PC-3 (cell line): ENCODE results near the gene LIF. TPM values are rescaled to one million over a fixed set of nuclear protein-coding genes. Genes with fewer than 3 reads are reported as not detected.

Experiments
- ATAC-seq: fragments of 200-7000 bp; cut with Tn5 transposase; 2 replicates; pipeline ENCODE4 v1.9.1; 2020; ENCODE audit warnings: mild to moderate bottlenecking, moderate library complexity
- BruUV-seq: library from RNA; stranded (reverse); fragments of 400-500 nt; replicated peaks from 2 replicates; lab custom pipeline; 2021; lab: Mats Ljungman, UMichigan
- CTCF ChIA-PET: fragments of 300-600 bp; sonication (Branson Sonifier 250); formaldehyde crosslinking; loops from one replicate; lab custom pipeline; 2022; ENCODE audit warnings: antibody characterized with exemption; lab: Charles Lee
- POLR2A ChIA-PET: fragments of 300-600 bp; sonication (Branson Sonifier 250); formaldehyde crosslinking; loops from one replicate; lab custom pipeline; 2022; ENCODE audit warnings: antibody characterized with exemption; ENCODE audit not compliant: unreplicated experiment; lab: Charles Lee
- DNase-seq: peaks from one replicate; pipeline ENCODE4 v3.0.0-alpha.2; 2015
- H2AFZ ChIP-seq: fragments of 300-600 bp; sonication (generic); 2 replicates; pipeline ENCODE4 v1.6.0; 2016; ENCODE audit warnings: antibody characterized with exemption, low read length
- H3F3A ChIP-seq: fragments of 300-600 bp; sonication (generic); one replicate; pipeline ENCODE4 v1.6.0; 2017; ENCODE audit warnings: antibody characterized with exemption, low read length, control low read depth, mild to moderate bottlenecking; ENCODE audit not compliant: unreplicated experiment
- H3K27ac ChIP-seq: fragments of 300-600 bp; sonication (generic); 2 replicates; pipeline ENCODE4 v1.5.1; 2016; ENCODE audit warnings: mild to moderate bottlenecking, low read length
- H3K27me3 ChIP-seq: fragments of 300-600 bp; sonication (generic); 2 replicates; pipeline ENCODE4 v1.6.1; 2016; ENCODE audit warnings: low read length, mixed read lengths
- H3K36me3 ChIP-seq: fragments of 300-600 bp; sonication (generic); 2 replicates; pipeline ENCODE4 v1.6.1; 2016; ENCODE audit warnings: low read depth, mixed run types, low read length, mixed read lengths
- H3K4me1 ChIP-seq: fragments of 300-600 bp; sonication (generic); 2 replicates; pipeline ENCODE4 v1.5.1; 2016; ENCODE audit warnings: low read length; ENCODE audit not compliant: insufficient read depth
- H3K4me2 ChIP-seq: fragments of 300-600 bp; sonication (generic); 2 replicates; pipeline ENCODE4 v1.6.0; 2016; ENCODE audit warnings: low read length
- H3K4me3 ChIP-seq: fragments of 300-600 bp; sonication (generic); 2 replicates; pipeline ENCODE4 v1.5.1; 2016; ENCODE audit warnings: mild to moderate bottlenecking, low read length, mixed read lengths
- H3K79me2 ChIP-seq: fragments of 300-600 bp; sonication (generic); 2 replicates; pipeline ENCODE4 v1.6.1; 2017; ENCODE audit warnings: low read length, mixed read lengths
- H3K9ac ChIP-seq: fragments of 300-600 bp; sonication (generic); 2 replicates; pipeline ENCODE4 v1.6.0; 2016; ENCODE audit warnings: mild to moderate bottlenecking, low read length
- H3K9me2 ChIP-seq: fragments of 300-600 bp; sonication (generic); replicated peaks from 2 replicates; pipeline ENCODE4 v1.6.1; 2016; ENCODE audit warnings: mixed run types, low read length, mixed read lengths
- H3K9me3 ChIP-seq: fragments of 300-600 bp; sonication (generic); 2 replicates; pipeline ENCODE4 v1.6.1; 2016; ENCODE audit warnings: low read length, mixed read lengths
- H4K20me1 ChIP-seq: fragments of 300-600 bp; sonication (generic); 2 replicates; pipeline ENCODE4 v1.6.1; 2016; ENCODE audit warnings: low read length, mixed read lengths
- EZH2 ChIP-seq: fragments of 300-600 bp; sonication (generic); IDR thresholded peaks from one replicate; pipeline ENCODE4 v1.6.1; 2017; ENCODE audit warnings: antibody characterized with exemption, mild to moderate bottlenecking, low read length; ENCODE audit not compliant: unreplicated experiment
- EZH2phosphoT487 ChIP-seq: fragments of 300-600 bp; sonication (generic); IDR thresholded peaks from 2 replicates; pipeline ENCODE4 v1.6.1; 2018; ENCODE audit warnings: mild to moderate bottlenecking, antibody characterized with exemption, low read length, borderline replicate concordance
- intact Hi-C: fragments of 100-400 bp; cut with micrococcal nuclease; formaldehyde crosslinking; loops from 2 replicates; pipeline ENCODE4 v1.9.0; 2023
- total RNA-seq: library from RNA; depleted of rRNA; stranded (reverse); fragments of >200 nt; gene quantifications from 2 replicates; pipeline ENCODE4 v1.2.3, GENCODE V29; 2014
- TF ChIP-seq, protein P1 (sequence below): fragments of 300-600 bp; sonication (generic); conservative IDR thresholded peaks from 2 replicates; pipeline ENCODE4 v1.5.1; 2017; ENCODE audit warnings: antibody characterized with exemption, low read depth, mild to moderate bottlenecking, low read length

The LIF gene
- total RNA-seq, 1 experiment from 2014 or later: 64.1 TPM

GRCh38 chr22:30233582-30233981 lies 13.0 kb downstream of the LIF start:
- no peaks in the 10 kb centered on the region for H4K20me1 ChIP-seq
- CTCF ChIA-PET: no interaction called here

DNA sequence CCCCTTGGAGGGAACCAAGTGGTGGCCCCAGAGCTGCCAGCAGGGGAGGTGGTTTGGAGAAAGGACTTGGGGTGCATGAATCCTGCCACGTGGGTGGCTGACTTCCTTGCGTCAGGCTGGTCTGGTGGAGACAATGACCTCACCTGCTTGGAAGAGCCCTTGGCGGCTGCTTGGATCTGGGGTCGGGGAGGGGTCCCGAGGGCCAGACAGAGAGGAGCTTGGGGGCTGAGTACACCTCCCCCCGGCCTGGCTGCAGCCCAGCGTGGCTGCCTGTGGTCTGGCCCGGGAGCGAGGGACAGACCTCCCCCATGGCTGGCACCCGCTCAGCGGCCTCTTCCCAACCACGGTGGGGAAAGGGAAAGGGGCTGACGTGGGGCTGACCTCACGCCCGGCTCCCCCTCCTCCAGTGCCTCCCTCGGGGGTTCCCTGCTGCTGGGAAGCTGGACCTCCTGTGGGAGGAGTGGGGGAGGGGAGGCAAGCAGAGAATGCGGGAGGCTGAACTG lies 13.8 kb downstream of the LIF start:
- Histone ChIP-seq H3K9me3 (no peaks in the 10 kb centered on the region), H4K20me1 (no peaks in the 10 kb centered on the region), H3K9me2 (no peaks in the 10 kb centered on the region), H3K4me1 (peaks cover 41% of the 10 kb centered on the region), H2AFZ (no peak overlapping the region), H3K27ac (no peak overlapping the region), H3K36me3 (no peaks in the 10 kb centered on the region), H3K4me2 (no peak overlapping the region), H3K9ac (no peak overlapping the region), H3K27me3 (no peaks in the 10 kb centered on the region), H3K4me3 (no peak overlapping the region), H3K79me2 (no peaks in the 10 kb centered on the region), H3F3A (no peaks in the 10 kb centered on the region)
- TF ChIP-seq, protein P1, sequence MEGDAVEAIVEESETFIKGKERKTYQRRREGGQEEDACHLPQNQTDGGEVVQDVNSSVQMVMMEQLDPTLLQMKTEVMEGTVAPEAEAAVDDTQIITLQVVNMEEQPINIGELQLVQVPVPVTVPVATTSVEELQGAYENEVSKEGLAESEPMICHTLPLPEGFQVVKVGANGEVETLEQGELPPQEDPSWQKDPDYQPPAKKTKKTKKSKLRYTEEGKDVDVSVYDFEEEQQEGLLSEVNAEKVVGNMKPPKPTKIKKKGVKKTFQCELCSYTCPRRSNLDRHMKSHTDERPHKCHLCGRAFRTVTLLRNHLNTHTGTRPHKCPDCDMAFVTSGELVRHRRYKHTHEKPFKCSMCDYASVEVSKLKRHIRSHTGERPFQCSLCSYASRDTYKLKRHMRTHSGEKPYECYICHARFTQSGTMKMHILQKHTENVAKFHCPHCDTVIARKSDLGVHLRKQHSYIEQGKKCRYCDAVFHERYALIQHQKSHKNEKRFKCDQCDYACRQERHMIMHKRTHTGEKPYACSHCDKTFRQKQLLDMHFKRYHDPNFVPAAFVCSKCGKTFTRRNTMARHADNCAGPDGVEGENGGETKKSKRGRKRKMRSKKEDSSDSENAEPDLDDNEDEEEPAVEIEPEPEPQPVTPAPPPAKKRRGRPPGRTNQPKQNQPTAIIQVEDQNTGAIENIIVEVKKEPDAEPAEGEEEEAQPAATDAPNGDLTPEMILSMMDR: no peak
- TF ChIP-seq EZH2phosphoT487 (no peak), EZH2 (no peak)
- DNase-seq (no peak), ATAC-seq (no peak)
- no TSS peak for BruUV-seq
- intact Hi-C loops: no loop called here
- ChIA-PET POLR2A (no interaction called here), CTCF (no interaction called here)

More at GRCh38 chr22:30233582-30233981, 13.0 kb downstream of the LIF start:
- Histone ChIP-seq H3F3A (no peaks in the 10 kb centered on the region), H3K27me3 (no peaks in the 10 kb centered on the region), H3K9me3 (no peaks in the 10 kb centered on the region), H3K9me2 (no peaks in the 10 kb centered on the region), H3K4me3 (no peak overlapping the region), H2AFZ (no peak overlapping the region), H3K27ac (no peak overlapping the region), H3K4me2 (no peak overlapping the region), H3K4me1 (peaks cover 38% of the 10 kb centered on the region), H3K36me3 (no peaks in the 10 kb centered on the region), H3K9ac (no peak overlapping the region), H3K79me2 (no peaks in the 10 kb centered on the region)
- POLR2A ChIA-PET: no interaction called here
- BruUV-seq: no TSS peak
- TF ChIP-seq, protein P1: no peak
- TF ChIP-seq EZH2: no peak
- no peak for TF ChIP-seq EZH2phosphoT487
- DNase-seq: no peak
- intact Hi-C loops: no loop called here
- ATAC-seq: no peak

DNA sequence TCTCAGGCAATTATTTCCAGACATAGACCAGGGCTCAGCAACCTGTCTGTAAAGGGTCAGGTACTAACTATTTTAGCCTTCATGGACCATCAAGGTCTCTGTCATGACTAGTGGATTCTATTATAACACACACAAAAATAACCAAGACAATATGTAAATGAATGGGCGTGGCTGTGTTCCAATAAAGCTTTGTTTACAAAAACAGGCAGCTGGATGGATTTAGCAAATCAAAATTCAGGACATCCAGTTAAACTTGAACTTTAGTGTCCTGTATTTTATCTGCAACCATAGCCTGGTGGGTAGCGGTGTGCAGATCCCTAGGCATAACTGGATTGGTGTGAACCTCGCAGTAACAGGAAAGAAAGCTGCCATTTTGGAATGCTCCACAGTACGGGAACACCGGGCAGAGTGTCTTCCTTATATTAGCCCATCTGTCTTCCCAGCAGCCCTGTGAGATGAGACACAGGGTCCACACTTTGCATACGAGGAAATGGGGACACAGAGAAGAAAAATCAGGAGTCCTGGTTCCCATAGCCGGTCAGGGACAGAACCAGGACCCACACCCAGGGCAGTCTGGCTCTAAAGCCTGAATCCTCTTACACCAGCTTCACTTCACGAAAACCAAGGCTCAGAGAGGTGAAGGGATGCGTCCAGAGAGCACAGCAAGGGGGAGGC lies 15.6 kb downstream of the LIF start:
- H3K27ac ChIP-seq: no peak overlapping the region
- no peak overlapping the region for H2AFZ ChIP-seq
- ChIA-PET CTCF (no interaction called here), POLR2A (no interaction called here)
- DNase-seq: no peak
- H3K27me3 ChIP-seq: no peaks in the 10 kb centered on the region
- no TSS peak for BruUV-seq
- H3K4me3 ChIP-seq: no peak overlapping the region
- H3K9ac ChIP-seq: no peak overlapping the region
- intact Hi-C loops: no loop called here
- H3K36me3 ChIP-seq: no peaks in the 10 kb centered on the region
- no peaks in the 10 kb centered on the region for H3K79me2 ChIP-seq
- no peaks in the 10 kb centered on the region for H3F3A ChIP-seq
- H3K9me2 ChIP-seq: no peaks in the 10 kb centered on the region
- H3K9me3 ChIP-seq: no peaks in the 10 kb centered on the region
- TF ChIP-seq EZH2: no peak
- TF ChIP-seq, protein P1: no peak
- TF ChIP-seq EZH2phosphoT487: no peak
- ATAC-seq: no peak
- H3K4me2 ChIP-seq: no peak overlapping the region
- peaks cover 50% of the 10 kb centered on the region for H3K4me1 ChIP-seq
- H4K20me1 ChIP-seq: no peaks in the 10 kb centered on the region
